AG08396 (cell line): ENCODE measurements around the gene CDC42EP5.
A peak's percentile ranks its signal among the peaks of the same experiment; 100 is the strongest.
"Not testable (repeated sequence)": the region's sequence is repeated elsewhere in the genome, so short reads cannot be mapped to it uniquely, and the experiment has no call there.

Experiments used
- DNase-seq: peaks from one replicate; pipeline ENCODE4 v3.0.0; 2012; ENCODE audit warnings: low spot score, mixed read lengths

The CDC42EP5 gene

GRCh38 chr19:54489341-54489740 lies 16.2 kb upstream of the CDC42EP5 start:
- DNase-seq, result no peak

- DNase-seq, result no peak
These were observed 12.8 kb upstream of the CDC42EP5 start for GRCh38 chr19:54485851-54486250.

- DNase-seq, result no peak
These were observed 11.4 kb upstream of the CDC42EP5 start for GRCh38 chr19:54484451-54484850.

- DNase-seq, result no peak
These were observed 9.8 kb upstream of the CDC42EP5 start for GRCh38 chr19:54482889-54483288.

GRCh38 chr19:54481326-54481930 lies 8.3 kb upstream of the CDC42EP5 start:
- no peak for DNase-seq

GRCh38 chr19:54480051-54480450 lies 7.0 kb upstream of the CDC42EP5 start:
- no peak for DNase-seq

GRCh38 chr19:54478677-54479266 lies 5.7 kb upstream of the CDC42EP5 start:
- DNase-seq, result peak; percentile 40

GRCh38 chr19:54477650-54478049 lies 4.6 kb upstream of the CDC42EP5 start:
- DNase-seq, result no peak

GRCh38 chr19:54475706-54476105 lies 2.6 kb upstream of the CDC42EP5 start:
- DNase-seq, result no peak

GRCh38 chr19:54473892-54474372 lies 836 bp upstream of the CDC42EP5 start:
- no peak for DNase-seq

- DNase-seq, result peak; percentile 42
These were observed 1.9 kb downstream of the CDC42EP5 start for GRCh38 chr19:54470991-54471782.

GRCh38 chr19:54470276-54470887 lies 2.7 kb downstream of the CDC42EP5 start:
- DNase-seq, result no peak

GRCh38 chr19:54469496-54469934 lies 3.6 kb downstream of the CDC42EP5 start:
- no peak for DNase-seq

GRCh38 chr19:54466110-54466480 lies 7.0 kb downstream of the CDC42EP5 start:
- DNase-seq, result not testable (repeated sequence)

- DNase-seq, result no peak
These were observed 7.5 kb downstream of the CDC42EP5 start for GRCh38 chr19:54465426-54466109.

- peak; percentile 92 for DNase-seq
These were observed 8.3 kb downstream of the CDC42EP5 start for GRCh38 chr19:54464630-54465425.

GRCh38 chr19:54464044-54464629 lies 9.0 kb downstream of the CDC42EP5 start:
- no peak for DNase-seq

GRCh38 chr19:54463531-54464043 lies 9.5 kb downstream of the CDC42EP5 start, which contains the start of gene LENG9:
Gene LENG9, minus strand, starts transcription at chr19:54463778. Its CDS starts 252 bp downstream, at chr19:54463526.
- DNase-seq, result peak; percentile 94

GRCh38 chr19:54462655-54463530 lies 10.2 kb downstream of the CDC42EP5 start:
- DNase-seq, result peak; percentile 69
